ENCODE results near the gene ARHGAP15.

Gene ARHGAP15

DNA sequence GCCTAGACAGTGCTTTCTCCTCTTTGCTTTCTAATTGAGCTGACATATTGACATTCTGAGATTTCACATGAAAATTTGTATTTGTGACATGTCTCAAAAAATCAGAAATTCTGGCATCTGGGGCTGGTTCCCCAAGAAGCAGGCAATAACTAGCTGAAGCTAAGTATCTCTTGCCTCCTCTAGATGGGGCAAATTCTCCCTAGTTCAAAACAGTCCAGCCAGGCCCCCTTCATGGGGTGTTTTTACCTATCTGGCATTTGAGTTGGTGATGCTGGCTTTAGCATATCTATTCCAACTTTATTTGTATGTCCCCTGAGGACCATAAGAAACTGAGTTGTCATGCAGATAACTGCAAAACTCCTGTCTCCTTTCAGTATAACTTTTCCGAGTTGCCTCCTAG is 39.9 kb downstream of the ARHGAP15 start:
- no peak for DNase-seq (ENCODE audit: low read depth in 2 of 2)

- no peak for DNase-seq (ENCODE audit: low read depth in 2 of 2)
Observed at GRCh38 chr2:143171817-143172216, 42.6 kb downstream of the ARHGAP15 start.

DNA sequence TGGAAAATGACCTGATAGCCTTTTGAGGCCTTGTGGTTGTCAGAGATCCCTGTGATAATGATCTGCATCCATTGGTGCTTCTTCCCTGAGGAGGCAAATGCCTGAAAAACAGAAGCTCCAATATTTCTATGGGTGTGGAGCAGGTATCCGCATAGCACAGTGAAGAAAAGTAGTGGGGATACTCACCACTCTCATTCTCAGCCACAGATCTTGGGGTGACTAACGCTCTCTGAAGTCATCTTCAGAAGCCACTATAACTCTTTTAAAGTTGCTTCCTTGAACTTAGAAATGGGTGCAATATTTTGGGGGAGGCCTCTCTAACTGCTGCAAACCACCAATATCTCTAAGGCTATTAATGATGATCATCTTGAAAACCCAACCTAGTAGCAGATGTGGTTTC is 46.2 kb downstream of the ARHGAP15 start:
- no peak for DNase-seq (ENCODE audit: low read depth in 2 of 2)

DNA sequence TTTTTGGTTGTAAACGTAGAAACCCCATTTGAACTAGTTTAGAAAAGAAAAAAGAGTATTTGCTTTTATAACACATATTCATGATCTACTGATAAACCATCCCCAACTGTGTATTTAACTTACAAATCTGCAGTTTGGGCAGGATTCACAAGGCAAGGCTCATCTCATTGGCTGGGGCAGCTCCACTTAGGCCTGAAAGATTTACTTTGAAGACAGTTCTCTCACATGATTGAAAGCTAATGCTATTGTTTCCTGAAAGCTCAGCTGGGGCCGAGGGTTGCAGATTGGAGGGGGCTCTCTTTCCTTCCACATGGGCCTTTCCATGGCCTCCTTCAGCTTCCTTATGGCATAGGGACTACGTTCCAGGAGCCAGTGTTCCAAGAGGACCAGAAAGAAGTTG is 47.4 kb downstream of the ARHGAP15 start:
- no peak for DNase-seq (ENCODE audit: low read depth in 2 of 2)

- no peak for DNase-seq (ENCODE audit: low read depth in 2 of 2)
Observed at GRCh38 chr2:143177096-143177786, 48.0 kb downstream of the ARHGAP15 start.

DNA sequence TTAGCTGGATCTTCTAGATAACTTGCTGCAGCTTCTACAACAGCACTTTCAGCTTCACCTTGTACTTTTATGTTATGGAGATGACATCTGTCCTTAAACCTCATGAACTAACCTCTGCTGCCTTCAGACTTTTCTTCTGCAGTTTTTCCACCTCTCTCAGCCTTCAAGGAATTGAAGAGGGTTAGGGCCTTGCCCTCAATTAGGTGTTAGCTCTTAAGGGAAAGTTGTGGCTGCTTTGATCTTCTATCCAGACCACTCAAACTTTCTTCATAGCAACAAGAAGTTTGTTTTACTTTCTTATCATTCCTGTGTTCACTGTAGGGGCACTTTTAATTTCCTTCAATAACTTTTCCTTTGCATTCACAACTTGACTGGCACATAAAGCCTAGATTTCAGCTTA is 52.3 kb downstream of the ARHGAP15 start:
- no peak for DNase-seq (ENCODE audit: low read depth in 2 of 2)

DNA sequence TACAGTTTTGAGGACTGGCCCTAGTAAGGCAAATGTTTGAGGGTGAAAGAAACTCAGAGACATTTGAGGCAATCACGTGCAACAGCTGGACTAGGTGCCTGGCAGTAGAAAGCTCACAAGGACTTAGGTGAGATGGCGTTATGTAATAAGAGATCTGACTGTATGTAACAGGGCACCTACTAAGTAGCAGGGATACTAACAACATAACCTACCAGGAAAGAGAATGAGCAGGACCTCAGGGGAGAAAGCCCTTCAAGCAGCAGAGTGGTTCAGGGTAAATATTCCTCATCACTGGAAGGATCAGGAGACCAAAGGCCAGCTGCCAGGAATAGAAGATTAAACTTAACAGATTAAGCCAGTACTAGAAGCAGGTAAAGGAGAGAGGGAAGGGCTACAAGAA is 53.4 kb downstream of the ARHGAP15 start:
- DNase-seq (ENCODE audit: low read depth in 2 of 2): no peak

GRCh38 chr2:143183804-143184463 is 54.7 kb downstream of the ARHGAP15 start:
- no peak for DNase-seq (ENCODE audit: low read depth in 2 of 2)

- no peak for DNase-seq (ENCODE audit: low read depth in 2 of 2)
Observed at GRCh38 chr2:143186876-143187275, 57.7 kb downstream of the ARHGAP15 start.

DNA sequence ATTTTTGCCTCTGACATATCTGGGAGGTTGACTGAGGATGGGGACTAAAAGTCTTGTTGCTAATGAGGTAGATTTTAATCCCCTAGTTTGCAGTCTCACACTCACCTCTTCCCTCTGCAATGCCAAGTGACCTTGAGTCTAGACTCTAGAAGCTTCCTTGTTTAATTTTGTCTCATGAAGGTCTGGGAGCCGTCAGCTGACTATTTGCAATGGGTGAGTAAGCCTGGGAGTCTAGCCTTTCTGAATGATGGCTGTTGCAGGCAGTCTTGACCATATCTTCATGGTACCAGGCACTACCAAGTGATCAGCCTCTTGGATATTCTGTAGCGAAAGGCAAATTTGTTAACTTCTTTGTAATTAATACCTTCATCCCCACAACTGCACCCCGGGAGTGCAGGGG is 61.2 kb downstream of the ARHGAP15 start:
- no peak for DNase-seq (ENCODE audit: low read depth in 2 of 2)

- no peak for DNase-seq (ENCODE audit: low read depth in 2 of 2)
Observed at GRCh38 chr2:143192106-143192505, 62.9 kb downstream of the ARHGAP15 start.

- no peak for DNase-seq (ENCODE audit: low read depth in 2 of 2)
Observed at GRCh38 chr2:143192716-143193115, 63.5 kb downstream of the ARHGAP15 start.

- DNase-seq (ENCODE audit: low read depth in 2 of 2): no peak
Observed at GRCh38 chr2:143193121-143193520, 63.9 kb downstream of the ARHGAP15 start.

- DNase-seq (ENCODE audit: low read depth in 2 of 2): no peak
Observed at GRCh38 chr2:143195511-143195910, 66.3 kb downstream of the ARHGAP15 start.

DNA sequence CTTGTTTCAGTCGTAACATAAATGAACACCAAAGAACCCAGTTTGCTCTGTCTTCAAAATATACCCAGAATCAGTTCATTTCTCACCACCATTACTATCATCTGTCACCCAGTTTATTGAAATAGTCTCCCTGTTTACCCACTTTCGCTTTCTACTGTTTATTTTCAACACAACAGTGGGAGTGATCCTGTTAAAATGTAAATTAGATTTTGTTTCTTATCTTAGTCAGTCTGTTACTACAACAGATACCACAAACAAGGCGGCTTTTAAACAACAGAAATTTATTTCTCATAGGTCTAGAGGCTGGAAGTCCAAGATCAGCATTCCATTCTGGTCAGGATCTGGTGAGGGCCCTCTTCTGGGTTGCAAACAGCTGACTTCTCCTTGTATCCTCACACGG is 74.8 kb downstream of the ARHGAP15 start:
- no peak for DNase-seq (ENCODE audit: low read depth in 2 of 2)

- DNase-seq (ENCODE audit: low read depth in 2 of 2): no peak
Observed at GRCh38 chr2:143205106-143205764, 76.0 kb downstream of the ARHGAP15 start.

GRCh38 chr2:143209570-143210445 is 80.6 kb downstream of the ARHGAP15 start:
- DNase-seq (ENCODE audit: low read depth in 2 of 2): no peak

- DNase-seq (ENCODE audit: low read depth in 2 of 2): no peak
Observed at GRCh38 chr2:143210446-143210819, 81.2 kb downstream of the ARHGAP15 start.

- DNase-seq (ENCODE audit: low read depth in 2 of 2): no peak
Observed at GRCh38 chr2:143217512-143218115, 88.4 kb downstream of the ARHGAP15 start.

DNA sequence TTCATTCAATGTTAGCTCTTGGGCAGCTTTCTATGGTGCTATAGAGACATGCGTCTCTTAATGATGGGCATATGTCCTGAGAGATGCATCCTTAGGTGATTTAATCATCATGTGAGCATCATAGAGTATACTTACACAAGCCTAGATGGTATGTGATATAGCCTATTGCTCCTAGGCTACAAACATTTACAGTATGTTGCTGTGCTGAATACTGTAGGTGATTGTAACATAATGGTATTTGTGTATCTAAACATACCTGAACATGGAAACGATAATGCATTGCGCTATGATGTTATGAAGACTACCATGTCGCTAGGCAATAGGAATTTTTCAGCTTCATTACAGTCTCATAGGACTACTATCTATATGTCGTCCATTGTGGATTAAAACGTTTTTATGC is 89.4 kb downstream of the ARHGAP15 start:
- no peak for DNase-seq (ENCODE audit: low read depth in 2 of 2)

DNA sequence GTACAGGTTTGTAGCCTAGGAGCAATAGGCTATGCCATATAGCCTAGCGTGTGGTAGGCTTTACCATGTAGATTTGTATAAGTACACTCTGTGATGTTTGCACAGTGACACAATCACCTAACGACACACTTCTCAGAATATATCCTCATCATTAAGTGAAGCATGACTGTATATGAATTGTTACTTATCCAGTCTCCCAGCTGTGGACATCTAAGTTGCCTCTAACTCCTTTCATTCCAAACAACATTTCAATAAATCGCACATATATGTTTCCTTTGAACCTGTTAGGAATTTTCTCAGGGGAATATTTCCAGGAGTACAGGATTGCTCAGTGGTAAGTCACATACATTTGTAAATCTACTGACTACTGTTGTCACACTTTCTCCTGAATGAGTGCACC is 90.0 kb downstream of the ARHGAP15 start:
- DNase-seq (ENCODE audit: low read depth in 2 of 2): no peak

DNA sequence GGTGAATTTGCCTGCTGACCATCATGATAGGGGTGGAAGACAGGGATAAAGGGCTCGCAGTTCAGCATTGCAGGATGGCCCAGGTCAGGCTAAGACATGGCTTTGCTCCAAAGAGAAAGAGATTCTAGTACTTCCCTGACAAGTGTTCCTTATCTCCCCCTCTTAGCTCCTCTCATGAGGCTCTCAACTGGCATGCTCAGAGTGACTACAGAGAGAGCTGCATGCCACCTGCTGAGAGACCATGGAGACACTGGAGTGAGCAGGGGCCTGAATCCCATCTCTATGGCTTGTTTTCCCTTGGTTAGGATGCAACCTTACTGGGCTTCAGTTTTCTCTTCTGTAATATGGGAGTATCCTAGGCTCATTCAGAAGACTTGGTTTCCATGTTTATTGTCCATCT is 94.3 kb downstream of the ARHGAP15 start:
- no peak for DNase-seq (ENCODE audit: low read depth in 2 of 2)
